Astrocyte of the spinal cord (primary cell): Measurements from ENCODE around the gene CACNA1B.

Experiments
- DNase-seq: peaks from one replicate; pipeline ENCODE4 v3.0.0; 2011; ENCODE audit warnings: low read depth, low spot score
- H3K4me3 ChIP-seq: 2 replicates; pipeline ENCODE4 v1.5.1; 2011; ENCODE audit warnings: low read depth, mild to moderate bottlenecking, low read length, moderate library complexity
- CTCF ChIP-seq: IDR thresholded peaks from 2 replicates; pipeline ENCODE4 v1.5.1; 2012; ENCODE audit warnings: low read depth, mild to moderate bottlenecking, low read length, inconsistent platforms
- in situ Hi-C: cut with HindIII; loops from 2 replicates; pipeline ENCODE4 v1.10.0; 2017; ENCODE audit warnings: low sequenced_read_pairs

CACNA1B gene

GRCh38 chr9:138114501-138115245 is 237.1 kb downstream of the CACNA1B start:
- no peak for TF ChIP-seq CTCF
- in situ Hi-C loops = no loop called here
- DNase-seq = no peak
- H3K4me3 ChIP-seq = no peak overlapping the region

GRCh38 chr9:138115506-138115905 is 237.9 kb downstream of the CACNA1B start:
- TF ChIP-seq CTCF = no peak
- in situ Hi-C loops = no loop called here
- no peak for DNase-seq
- no peak overlapping the region for H3K4me3 ChIP-seq

GRCh38 chr9:138116521-138116920 is 238.9 kb downstream of the CACNA1B start:
- in situ Hi-C loops = no loop called here
- no peak for DNase-seq
- H3K4me3 ChIP-seq = no peak overlapping the region
- no peak for TF ChIP-seq CTCF

- TF ChIP-seq CTCF = no peak
- in situ Hi-C loops = no loop called here
- no peak for DNase-seq
Observed at GRCh38 chr9:138117101-138117750, 239.6 kb downstream of the CACNA1B start.

GRCh38 chr9:138117836-138118235 is 240.3 kb downstream of the CACNA1B start:
- no peak for TF ChIP-seq CTCF
- no peak for DNase-seq
- H3K4me3 ChIP-seq = no peak overlapping the region
- in situ Hi-C loops = no loop called here

More at GRCh38 chr9:138117101-138117750, 239.6 kb downstream of the CACNA1B start:
- no peak overlapping the region for H3K4me3 ChIP-seq

GRCh38 chr9:138118601-138119071 is 241.1 kb downstream of the CACNA1B start:
- in situ Hi-C loops = no loop called here
- DNase-seq = no peak
- H3K4me3 ChIP-seq = no peak overlapping the region
- no peak for TF ChIP-seq CTCF
